GM18870 (cell line): ENCODE results near the gene ARV1.
"Not testable (repeated sequence)": the region's sequence is repeated elsewhere in the genome, so short reads cannot be mapped to it uniquely, and the experiment has no call there.

Source experiments
- ATAC-seq: cut with Tn5 transposase; IDR thresholded peaks from one replicate; pipeline ENCODE4 v1.9.1; 2021; ENCODE audit warnings: moderate library complexity; ENCODE audit not compliant: unreplicated experiment

The ARV1 gene

DNA sequence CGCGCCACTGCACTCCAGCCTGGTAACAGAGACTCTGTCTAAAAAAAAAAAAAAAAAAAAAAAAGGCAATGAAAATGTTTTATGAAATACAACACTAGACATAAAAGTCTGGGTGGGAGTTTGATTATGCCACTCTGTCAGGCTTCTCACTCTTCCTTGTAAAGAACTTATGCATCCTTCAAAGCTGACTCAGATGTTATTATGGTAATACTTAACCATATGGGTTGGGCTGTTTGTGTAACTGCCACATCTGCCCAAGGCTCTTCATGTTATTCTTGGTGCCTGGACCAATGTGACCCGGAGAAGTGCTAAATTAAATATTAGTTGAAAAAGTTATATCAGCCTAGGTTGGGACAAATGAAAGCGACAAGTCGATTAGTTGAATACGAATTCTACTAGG, 37.3 kb downstream of the ARV1 start:
- ATAC-seq: no peak

DNA sequence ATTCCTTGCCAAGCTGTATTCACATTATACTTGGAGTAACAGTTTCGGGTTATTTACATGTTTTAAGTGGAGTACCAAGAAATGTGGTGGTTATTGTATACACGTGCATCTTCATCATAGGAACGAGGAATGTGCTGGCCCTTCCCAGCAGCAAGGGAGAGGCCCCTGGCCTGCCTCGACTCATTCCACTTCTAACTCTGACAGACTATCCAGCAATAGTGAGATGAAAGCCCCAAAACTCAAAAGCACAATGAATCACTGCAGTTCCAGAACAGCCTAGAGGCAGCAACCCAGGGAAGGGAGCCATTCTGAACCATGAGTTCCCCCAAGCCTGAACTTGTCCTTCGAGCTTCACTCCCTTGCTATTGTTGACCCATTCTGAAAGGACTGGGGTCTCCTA, 38.1 kb downstream of the ARV1 start:
- no peak for ATAC-seq

DNA sequence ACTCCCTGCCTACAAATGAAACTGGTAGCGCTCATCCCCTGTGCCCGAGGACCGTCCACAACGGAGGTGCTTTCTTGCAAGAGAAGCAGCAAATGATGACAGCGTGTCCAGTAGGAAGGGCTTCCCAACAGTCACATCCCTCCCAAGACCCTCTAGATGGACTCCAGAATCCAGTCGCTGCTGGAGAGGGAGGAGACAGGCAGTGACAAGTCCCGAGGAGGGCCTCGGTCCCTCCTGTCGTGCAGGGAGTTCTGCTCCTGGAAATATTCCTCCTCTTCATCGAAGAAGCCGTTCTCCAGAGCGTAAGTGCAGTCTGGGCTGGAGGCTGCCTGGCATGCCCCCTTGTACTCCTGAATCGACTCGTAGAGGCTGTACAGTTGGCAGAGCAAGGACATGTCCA, 40.8 kb downstream of the ARV1 start:
- ATAC-seq: no peak

DNA sequence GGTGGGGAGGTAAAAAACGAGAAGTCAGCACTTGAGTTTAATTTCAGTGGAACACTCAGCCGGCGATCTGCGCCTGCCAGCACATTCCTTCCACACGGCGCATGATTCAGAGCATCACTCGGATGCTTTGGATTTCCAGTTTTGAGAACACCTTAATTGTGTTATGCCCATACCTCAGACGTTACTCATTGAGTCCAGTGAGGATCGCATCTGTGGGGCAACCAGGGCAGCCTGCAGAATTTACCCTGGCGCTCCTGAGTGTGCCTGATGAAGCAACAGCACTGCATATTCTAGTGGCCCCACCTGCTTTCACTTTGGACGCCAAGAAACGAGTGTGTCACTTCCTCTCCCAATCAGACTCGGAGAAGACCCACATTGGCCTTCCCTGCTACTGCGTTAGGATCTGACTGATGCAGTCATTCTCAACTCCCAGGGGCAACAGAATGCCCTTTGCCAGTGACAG, 41.3 kb downstream of the ARV1 start:
- no peak for ATAC-seq

- no peak for ATAC-seq
Observed at GRCh38 chr1:231020816-231021215, 41.9 kb downstream of the ARV1 start.

DNA sequence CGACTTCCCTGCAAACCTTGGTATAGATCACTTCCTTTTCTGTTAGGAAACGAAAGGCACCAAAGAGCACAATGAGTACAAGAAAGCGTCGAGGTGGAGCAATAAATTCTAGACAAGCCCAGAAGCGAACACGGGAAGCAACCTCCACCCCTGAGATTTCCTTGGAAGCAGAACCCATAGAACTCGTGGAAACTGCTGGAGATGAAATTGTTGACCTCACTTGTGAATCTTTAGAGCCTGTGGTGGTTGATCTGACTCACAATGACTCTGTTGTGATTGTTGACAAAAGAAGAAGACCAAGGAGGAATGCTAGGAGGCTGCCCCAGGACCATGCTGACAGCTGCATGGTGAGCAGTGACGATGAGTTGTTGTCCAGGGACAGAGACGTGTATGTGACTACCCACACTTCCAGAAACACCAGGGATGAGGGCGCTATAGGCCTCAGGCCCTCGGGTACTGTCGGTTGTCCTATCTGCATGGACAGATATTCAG, 42.7 kb downstream of the ARV1 start:
- ATAC-seq: no peak

GRCh38 chr1:231022543-231022942, 43.6 kb downstream of the ARV1 start:
- ATAC-seq: not testable (repeated sequence)

GRCh38 chr1:231023150-231023549, 44.3 kb downstream of the ARV1 start:
- no peak for ATAC-seq

DNA sequence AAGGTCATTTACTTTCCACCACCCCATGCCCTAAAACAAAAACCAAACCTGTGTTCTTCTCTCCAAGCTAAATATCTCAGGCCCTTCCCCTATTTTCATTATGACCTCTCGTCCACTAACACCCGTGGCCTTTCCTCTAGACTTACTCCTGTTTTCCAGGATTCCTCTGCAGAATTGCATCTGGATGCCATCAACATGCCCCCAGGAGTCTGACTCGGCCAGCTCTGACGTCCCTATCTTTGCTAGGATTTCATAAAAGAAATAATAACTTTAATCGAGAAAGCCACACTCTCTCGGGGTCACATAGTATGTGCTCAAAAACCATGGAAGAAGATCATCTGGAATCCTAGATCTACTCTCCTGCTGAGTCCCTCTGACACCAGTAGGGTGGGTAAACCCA, 47.7 kb downstream of the ARV1 start:
- no peak for ATAC-seq

GRCh38 chr1:231027136-231027925, 48.4 kb downstream of the ARV1 start:
- ATAC-seq: no peak

DNA sequence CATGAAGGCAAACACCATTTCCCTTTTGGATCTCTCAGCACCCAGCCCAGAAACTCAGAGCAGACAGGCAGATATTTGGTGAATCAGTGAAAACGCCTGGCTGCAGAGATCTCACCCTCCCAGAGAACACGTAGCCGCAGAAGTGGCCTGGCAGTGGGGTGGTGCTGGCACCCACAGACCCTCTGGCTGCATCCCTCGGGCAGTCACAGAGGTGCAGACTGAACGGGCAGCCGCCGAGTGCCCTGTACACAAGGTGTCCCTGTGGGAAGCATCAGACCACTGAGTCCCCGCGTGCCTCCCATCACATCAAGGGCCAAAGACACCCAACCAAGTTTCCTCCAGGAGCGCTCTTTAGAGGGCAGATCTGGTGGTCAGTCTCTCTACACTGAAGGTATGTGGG, 49.1 kb downstream of the ARV1 start:
- no peak for ATAC-seq

DNA sequence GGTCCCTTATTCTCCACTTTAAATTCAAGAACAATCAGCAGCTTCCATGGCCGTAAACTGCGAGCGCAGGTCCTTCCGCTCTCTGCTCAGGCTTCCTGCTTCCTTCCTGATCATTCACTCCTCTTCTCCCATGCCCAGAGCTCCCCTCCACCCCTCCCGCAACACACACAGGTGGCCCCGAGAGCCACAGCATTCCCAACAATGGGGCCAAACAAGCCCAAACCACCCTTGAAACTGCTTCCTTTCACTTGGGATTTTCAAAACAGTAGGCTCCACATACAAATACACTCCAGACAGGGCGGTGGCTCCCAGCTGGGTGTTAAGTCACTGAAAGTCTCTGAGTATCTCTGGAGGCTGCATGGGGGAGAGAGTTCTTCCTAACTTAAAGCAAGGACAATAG, 49.8 kb downstream of the ARV1 start:
- no peak for ATAC-seq

DNA sequence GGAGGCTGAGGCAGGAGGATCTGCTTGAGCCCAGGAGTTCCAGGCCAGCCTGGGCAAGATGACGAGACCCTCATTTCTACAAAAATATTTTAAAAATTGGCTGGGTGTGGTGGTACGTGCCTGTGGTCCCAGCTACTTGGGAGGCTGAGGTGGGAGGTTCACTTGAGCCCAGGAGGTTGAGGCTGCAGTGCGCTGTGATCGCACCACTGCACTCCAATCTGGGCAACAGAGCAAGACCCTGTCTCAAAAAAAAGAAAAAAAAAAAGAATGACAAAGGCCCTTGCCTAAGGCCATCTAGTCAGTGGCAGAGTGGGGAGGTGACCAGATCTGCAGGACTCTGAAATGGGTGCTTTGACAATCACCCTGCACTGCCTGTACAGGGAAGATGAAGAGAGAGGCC, 50.4 kb downstream of the ARV1 start:
- not testable (repeated sequence) for ATAC-seq

GRCh38 chr1:231029841-231030240, 50.9 kb downstream of the ARV1 start:
- no peak for ATAC-seq

GRCh38 chr1:231032963-231033362, 54.1 kb downstream of the ARV1 start:
- no peak for ATAC-seq

- no peak for ATAC-seq
Observed at GRCh38 chr1:231035799-231036198, 56.9 kb downstream of the ARV1 start.

DNA sequence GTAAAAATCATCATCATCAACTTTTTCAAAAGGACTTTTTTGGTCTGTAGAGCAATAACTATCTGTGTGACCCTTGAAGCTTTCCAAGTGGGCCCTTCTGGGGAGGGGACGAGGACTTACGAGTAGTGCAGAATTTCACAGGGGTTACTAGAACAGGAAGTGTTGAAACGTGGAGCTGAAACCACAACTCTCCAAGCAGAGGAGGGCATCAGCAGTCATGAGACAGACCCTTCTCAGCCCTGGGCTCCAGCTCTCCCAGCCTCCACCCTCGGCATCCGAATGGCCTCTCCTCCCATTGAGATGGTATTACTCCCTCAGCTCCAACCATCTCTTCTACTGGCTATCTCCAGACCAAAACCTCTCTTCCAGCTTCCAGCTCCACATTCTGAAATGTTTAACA, 57.5 kb downstream of the ARV1 start:
- no peak for ATAC-seq

- ATAC-seq: no peak
Observed at GRCh38 chr1:231037585-231038517, 59.0 kb downstream of the ARV1 start.

GRCh38 chr1:231039161-231040018, 60.5 kb downstream of the ARV1 start:
- no peak for ATAC-seq

- ATAC-seq: no peak
Observed at GRCh38 chr1:231040019-231040799, 61.3 kb downstream of the ARV1 start, which contains the start of gene FAM89A. TSS of gene FAM89A (minus strand) at chr1:231040254. CDS start at chr1:231040211, 43 bp downstream.
